HG03108 (cell line): Measurements from ENCODE around the gene PIKFYVE.
A peak's percentile ranks its signal among the peaks of the same experiment; 100 is the strongest.
"Not testable (repeated sequence)": the region's sequence is repeated elsewhere in the genome, so short reads cannot be mapped to it uniquely, and the experiment has no call there.

Experiments
- ATAC-seq: cut with Tn5 transposase; IDR thresholded peaks from one replicate; pipeline ENCODE4 v1.9.1; 2021; ENCODE audit warnings: moderate library complexity; ENCODE audit not compliant: unreplicated experiment

Gene PIKFYVE, protein sequence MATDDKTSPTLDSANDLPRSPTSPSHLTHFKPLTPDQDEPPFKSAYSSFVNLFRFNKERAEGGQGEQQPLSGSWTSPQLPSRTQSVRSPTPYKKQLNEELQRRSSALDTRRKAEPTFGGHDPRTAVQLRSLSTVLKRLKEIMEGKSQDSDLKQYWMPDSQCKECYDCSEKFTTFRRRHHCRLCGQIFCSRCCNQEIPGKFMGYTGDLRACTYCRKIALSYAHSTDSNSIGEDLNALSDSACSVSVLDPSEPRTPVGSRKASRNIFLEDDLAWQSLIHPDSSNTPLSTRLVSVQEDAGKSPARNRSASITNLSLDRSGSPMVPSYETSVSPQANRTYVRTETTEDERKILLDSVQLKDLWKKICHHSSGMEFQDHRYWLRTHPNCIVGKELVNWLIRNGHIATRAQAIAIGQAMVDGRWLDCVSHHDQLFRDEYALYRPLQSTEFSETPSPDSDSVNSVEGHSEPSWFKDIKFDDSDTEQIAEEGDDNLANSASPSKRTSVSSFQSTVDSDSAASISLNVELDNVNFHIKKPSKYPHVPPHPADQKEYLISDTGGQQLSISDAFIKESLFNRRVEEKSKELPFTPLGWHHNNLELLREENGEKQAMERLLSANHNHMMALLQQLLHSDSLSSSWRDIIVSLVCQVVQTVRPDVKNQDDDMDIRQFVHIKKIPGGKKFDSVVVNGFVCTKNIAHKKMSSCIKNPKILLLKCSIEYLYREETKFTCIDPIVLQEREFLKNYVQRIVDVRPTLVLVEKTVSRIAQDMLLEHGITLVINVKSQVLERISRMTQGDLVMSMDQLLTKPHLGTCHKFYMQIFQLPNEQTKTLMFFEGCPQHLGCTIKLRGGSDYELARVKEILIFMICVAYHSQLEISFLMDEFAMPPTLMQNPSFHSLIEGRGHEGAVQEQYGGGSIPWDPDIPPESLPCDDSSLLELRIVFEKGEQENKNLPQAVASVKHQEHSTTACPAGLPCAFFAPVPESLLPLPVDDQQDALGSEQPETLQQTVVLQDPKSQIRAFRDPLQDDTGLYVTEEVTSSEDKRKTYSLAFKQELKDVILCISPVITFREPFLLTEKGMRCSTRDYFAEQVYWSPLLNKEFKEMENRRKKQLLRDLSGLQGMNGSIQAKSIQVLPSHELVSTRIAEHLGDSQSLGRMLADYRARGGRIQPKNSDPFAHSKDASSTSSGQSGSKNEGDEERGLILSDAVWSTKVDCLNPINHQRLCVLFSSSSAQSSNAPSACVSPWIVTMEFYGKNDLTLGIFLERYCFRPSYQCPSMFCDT (N-terminal part only)

DNA sequence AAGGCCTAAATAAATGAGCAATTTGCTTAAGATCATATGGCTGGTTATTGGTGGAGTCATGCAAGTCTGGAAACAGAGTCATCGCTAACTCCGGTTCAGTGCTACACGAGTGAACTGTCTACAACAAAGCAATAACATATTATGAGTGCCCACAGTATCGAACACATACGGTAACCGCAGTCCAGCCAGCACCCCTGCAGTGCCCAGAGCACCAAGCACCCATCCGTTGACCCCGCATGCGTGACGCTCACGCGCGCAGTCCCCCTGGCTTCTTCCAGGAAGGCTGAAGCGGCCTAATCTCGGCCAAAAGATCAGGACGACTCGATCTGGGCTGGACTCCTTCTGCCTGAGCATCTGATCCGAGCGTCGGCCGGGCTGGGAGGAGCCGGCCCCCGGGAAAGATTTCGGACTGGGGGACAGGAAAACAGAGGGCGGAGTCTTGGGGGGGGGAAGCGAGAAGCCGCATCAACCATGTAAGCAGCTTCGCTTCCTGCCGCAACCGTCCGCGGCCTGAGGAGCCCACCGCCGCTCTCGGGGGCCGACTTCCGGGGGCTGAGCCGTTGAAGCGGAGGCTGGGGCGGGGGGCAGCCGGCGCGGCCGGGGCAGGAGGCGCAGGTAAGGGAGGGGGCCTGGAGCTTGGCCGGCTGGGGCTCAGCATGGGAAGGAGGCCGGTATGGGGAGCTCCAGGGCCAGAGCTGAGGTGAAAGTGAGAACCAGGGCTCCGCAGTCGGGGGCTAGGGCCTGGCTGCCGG is at the start of gene PIKFYVE:
TSS of gene PIKFYVE (plus strand) at position 455 of the 752 bp plus-strand sequence. CDS start 5,265 bp downstream, outside the sequence.
- peak; percentile 82 for ATAC-seq

DNA sequence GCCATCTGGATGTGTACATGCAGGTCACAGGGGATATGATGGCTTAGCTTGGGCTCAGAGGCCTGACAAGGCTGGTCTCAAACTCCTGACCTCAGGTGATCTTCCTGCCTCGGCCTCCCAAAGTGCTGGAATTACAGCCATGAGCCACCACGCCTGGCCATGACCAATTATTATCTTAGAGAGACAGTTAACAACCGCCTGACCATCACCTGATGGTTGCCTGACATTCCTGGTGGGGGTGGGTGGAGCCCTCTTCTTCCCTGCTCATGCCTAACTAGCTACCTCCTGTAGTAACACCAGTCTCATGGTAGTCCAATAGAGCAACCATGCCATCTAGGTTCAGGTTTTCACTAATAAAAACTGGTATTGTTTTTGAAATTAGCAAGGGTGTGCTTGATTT is 44.2 kb upstream of the PIKFYVE start:
- ATAC-seq: not testable (repeated sequence)

DNA sequence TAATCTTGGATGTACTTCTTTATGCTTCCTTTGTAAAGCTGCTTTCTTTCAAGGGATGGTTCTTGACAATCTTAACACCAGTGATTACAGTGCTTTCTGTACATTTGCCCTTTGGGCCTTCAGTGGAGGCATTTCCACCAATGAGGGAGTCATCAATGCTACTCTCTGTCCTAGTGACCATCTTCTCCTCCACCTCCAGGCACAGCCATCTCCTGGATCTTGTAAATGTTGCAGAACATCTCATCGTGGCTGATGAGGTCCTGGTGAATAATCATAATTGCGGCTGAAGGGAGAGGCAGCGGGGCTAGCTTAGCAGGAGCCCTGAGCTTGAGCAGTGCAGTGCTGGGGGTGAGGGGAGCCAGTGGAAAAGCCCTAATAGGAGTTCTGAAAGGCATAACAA is 43.7 kb upstream of the PIKFYVE start:
- ATAC-seq: no peak

DNA sequence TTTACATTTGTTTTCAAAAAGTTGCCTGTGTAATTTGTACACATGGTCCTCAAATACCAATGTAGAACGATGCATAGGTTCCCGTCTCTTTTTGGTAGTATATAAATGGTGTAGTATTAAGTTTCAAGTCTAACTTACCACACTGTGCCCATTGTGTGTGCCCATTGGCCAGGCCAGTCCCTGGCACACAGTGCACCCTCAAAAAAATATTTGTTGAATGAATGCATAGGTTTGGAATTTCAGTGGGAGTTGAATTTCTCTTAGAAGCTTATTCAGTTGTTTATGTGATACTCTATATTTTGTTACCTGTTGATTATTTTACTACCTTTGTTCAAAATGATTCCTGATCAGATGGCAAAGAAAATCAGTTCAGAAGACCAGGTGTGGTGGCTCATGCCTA is 41.3 kb upstream of the PIKFYVE start:
- no peak for ATAC-seq

DNA sequence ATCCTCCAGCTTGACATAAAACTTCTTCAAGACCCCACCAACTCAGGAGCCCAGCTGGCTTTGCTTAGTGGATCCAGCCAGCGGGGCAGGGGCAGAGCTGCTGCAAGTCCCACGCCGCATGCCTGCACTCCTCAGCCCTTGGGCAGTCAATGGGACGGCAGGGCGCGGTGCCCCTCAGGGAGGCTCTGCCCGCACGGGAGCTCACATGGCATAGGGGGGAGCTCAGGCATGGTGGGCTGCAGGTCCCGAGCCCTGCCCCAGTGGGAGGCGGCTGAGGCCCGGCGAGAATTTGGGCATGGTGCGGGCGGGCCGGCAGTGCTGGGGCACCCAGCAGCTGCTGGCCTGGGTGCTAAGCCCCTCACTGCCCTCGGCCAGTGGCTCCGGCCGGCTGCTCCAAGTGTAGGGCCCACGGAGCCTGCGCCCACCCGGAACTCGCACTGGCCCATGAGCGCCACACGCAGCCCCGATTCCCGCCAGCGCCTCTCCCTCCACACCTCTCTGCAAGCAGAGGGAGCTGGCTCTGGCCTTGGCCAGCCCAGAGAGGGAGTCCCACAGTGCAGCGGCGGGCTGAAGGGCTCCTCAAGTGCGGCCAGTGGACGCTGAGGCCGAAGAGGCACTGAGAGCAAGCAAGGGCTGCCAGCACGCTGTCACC is 38.3 kb upstream of the PIKFYVE start:
- no peak for ATAC-seq

DNA sequence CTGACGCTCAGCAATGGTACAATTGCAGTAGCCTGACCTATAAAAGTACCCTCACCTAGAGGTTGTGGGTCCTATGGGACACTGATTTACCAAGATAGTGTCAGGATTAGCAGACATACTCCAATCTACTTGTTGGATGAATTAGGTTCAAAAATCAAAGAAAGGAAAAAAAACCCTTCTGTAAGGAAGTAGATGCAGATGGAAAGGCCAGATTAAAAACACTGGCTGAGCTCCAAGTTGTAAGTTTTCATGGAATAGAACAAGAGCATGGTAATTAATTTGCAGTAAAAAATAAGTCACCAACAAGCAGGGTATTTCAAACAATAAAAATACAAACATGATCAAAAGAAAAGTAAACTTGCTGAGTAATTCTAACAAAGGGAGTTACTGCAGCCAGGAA is 37.6 kb upstream of the PIKFYVE start:
- ATAC-seq: no peak

DNA sequence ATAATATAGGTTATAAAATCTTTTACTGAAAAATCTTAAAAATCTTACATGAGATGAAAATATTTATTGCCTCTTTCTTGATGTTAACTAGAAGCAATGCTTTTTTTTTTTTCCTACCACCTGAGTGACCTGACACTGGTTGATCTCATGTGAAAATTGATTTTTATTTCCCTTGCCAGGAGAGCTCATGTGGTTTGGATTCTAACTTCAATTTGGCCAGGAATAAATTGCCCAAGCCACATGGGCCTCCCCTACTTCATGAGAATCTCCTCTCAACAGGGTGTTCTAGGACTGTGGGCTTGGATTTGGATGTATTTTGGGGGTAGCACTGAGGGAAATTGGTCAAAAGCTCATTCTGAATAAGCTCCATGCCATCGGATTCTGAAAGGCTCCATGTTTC is 31.3 kb upstream of the PIKFYVE start:
- no peak for ATAC-seq

DNA sequence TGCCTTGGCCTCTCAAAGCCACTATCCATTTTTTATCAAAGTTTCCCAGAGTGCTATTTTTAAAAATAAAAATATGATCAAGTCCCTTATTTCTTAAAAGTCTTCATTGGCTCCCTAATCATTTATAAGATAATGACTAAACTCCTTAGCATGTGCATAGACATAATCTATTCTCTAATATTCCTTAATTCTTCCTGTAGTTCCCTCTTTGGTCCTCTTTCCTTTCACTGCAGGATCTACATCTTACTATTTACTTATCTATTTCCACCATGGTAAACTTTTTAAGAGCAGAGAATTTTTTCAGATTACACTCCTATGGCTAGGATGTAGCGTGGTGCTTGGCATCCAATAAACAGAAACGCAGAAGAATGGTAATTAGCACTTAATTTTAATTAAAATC is 30.2 kb upstream of the PIKFYVE start:
- no peak for ATAC-seq

DNA sequence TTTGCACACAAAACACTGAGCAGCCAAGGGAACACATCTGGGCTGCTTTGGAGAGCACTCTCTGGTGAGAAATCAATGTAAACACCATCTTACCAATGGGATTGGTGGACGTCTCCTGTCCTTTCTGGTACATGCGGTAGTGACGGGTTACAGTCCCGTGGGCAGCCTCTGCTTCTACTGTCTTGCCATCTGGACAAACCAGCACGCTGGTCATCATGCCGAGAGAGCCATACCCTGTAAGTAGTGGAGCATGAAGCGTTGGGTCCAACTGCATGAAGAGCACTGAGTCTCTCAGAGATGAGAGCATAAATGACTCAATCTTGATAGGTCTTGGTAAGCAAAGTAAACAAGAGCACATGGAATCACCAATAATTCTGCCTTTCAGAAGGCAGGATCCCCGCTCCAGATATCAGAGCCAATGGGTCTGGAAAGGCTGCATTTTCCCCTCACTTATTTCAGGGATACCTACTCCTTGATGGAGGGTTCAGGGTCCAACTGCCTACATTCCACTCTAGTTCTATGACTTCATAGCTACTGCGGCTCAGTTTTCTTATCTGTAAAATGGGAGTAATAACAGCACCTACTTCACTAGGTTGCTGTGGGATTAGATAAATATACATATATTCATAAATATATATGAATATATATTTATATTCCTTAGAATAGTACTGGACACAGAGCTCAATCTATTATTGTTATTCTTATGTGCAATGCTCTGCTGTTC is 26.1 kb upstream of the PIKFYVE start:
- no peak for ATAC-seq

DNA sequence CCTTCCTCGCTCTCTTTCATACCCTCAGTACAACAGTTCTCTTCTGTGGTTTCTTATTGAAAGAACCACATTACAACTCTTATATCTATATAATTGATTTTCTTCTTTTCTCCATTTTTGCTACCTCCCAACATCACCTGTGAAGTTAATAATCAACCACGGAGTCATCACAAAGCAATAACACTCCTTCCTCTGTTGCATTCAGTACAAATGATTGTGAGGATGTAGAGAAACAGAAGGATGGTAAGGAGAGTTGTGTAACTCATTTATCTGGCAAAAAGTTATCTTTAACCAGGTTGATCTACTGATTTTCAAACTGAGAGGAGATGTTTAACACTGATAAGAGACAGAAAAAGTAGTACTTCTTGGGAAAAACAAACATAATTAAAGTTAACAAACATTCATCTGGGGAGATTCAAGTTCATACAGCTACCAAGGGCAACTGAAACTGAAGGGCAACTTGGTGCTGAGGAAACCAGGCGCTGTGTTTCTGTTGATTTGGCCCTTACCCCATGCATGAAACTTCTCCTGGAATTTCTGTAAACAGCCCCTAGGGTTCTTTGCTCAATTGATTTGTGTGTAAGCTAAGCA is 25.3 kb upstream of the PIKFYVE start:
- ATAC-seq: no peak

DNA sequence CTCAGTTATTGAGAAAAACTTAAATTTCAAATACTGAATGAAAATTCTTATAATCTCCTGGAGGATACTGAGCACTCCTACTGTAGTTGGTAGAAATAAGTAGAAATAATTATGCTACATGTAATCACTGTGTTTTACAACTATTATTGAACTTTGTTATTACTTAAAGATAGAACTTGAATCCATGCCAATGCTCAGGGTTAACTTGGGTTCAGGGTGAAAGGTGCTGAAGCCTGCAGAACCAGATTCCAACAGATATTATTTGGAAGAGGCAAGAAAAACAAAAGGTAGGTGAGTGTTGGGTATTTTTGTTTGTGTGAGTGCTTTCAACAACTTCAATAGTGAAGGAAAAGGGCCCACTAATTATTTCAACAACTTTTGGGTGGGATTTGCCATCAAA is 21.6 kb upstream of the PIKFYVE start:
- ATAC-seq: no peak

DNA sequence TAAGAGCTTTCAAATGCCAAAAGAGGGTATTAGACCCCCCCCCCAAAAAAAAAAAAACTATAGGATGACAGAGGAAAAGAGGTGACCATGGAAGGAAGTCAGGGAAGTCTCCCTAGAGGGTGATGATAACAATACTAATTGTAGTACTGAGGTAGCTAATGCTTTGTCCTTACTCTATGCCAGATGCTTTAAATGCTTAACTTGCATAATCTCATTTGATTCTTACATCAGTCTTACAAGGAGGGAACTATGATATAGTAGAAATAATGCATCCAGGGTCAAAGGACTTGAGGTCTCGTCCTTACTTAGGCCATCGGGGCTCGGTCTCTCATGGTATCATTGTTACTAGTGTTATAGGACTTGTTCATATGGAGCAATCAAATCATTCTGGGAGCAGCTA is 20.3 kb upstream of the PIKFYVE start:
- ATAC-seq: no peak

DNA sequence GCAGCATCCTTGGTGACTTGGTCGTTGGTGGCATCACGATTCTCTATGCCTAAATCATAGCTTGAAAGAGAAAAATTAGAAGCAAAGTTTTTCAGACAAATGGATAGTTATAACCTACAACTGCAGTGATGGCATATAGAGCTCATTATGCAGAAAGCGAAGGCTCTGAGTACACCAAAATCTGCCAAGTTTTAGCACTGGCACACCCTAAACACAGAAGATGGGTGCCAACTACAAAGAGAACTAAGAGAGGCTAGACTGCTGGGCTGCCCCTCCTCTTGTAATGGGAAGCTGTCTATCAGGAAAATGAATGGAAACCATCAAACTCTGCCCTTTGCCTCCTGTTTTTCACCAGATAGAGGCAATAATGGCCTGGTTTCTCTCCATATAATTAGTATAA is 17.5 kb upstream of the PIKFYVE start:
- ATAC-seq: no peak

DNA sequence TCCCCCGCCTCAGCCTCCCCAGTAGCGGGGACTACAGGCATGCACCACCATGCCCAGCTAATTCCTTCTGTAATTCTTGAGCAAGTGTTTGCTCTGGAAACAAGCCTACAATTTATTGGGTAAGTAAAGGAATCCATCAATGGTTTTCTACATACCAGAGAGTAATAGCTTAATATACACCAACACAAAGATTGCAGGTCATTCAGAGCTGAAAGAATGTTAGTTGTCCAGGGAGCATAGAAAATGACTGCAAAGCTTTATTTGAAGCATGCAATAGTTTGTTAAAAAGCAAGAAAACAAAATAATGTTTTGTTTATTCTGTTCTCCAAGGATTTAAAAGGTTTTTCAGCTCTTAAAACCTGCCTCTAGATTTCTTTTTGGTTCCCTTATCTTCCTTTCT is 16.8 kb upstream of the PIKFYVE start:
- ATAC-seq: no peak

DNA sequence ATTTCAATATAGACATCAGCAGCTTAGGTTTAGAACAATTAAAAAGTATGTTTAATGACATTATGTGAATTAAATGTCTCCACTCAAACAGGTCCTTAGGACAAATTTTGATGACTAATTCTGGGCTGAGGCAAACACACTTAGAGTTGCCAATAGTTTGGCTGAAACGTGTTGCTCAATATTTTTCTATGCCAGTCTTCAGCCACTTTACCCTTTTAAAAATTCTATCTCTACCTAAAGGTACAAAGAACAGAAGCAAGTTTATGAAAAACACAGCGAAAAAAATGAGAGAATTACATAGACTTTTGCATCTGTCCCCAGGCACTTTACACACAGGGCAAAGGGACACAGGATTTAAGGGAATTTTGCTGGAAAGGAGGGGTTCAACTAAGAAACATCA is 15.7 kb upstream of the PIKFYVE start:
- ATAC-seq: no peak

DNA sequence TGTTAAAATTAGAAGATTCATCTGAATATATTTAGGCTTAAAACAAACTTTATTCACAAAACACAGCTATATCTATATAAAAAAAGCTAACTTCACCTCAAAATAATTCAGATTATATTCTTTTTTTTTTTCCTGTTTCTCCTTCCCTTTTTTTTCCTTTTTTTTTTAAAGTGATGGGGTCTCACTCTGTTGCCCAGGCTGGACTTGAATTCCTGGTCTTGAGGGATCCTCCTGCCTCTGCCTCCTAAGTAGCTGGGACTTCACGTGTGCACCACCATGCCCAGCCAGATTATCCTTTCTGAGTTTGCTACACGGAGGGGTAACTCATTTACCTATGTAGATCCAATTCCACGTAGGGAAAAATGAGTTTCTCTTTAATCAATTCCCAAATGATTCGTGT is 15.0 kb upstream of the PIKFYVE start:
- no peak for ATAC-seq

DNA sequence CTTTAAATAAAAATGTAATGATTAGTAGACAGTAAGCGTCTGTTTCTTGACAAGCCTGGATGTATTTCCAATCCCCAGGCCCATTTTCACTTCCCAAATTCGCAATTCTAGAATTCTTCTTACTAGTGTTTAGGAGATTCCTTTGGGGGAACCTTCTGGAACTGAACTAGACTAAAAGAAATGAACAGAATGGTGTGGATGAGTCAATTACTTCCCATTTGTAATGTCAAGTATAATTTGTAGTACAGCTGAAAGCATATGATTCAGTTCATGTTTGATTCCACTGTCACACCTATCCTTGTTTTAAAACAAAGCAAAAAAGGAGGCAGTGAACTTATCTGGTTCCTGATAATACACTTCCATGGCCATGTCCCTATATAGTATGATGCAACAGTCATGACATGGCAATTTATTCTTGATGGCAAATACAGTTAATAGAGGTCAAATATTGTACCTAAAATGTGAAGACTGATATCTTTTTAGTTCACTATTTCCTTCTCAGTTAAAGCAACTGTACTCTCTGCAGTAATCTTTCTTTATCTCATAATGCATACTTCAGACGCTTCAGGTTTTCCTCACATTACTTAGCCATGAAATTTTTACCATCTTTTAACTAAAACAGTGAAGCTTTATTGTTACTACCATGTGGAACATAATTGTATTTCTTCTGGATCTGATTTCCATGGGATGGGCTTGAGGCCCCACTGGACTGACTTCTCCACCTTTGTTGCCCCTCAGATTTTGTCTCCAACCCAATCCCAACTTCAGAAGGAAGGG is 13.2 kb upstream of the PIKFYVE start:
- no peak for ATAC-seq

DNA sequence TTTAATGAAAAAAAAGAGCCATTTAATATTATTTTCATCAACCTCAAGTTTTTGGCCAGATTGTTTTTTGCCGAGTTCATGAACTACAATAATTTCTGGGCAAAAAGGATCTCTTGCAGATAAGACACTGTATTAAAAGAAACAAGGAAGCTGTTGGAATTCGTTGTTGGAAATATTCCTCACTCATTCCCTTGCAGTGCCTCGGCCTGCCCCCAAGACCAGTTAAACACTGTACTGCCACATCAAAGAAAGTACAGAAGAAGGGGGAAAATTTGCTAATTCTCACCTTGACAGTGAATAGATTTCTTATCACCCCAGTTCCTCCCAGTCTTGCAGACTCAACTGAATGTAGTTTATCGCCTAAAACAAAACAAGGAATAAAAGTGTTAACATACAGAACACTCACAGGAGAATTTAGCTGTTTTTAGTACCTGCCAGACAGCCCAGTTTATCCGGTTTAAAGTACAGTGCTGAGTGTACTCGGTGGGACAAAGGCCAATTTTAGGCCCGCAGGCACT is 12.4 kb upstream of the PIKFYVE start:
- no peak for ATAC-seq
